Ectodermal cell (in vitro differentiated cells): ENCODE data around the gene ARL14.
"Not testable (repeated sequence)": the region's sequence is repeated elsewhere in the genome, so short reads cannot be mapped to it uniquely, and the experiment has no call there.

Experiments used
- H3K27ac ChIP-seq: 2 replicates; pipeline ENCODE4 v1.7.0; 2013; ENCODE audit warnings: mild to moderate bottlenecking, low read depth, low read length; ENCODE audit not compliant: insufficient read depth, poor library complexity, severe bottlenecking
- H3K27me3 ChIP-seq: 2 replicates; pipeline ENCODE4 v1.7.0; 2013; ENCODE audit warnings: mild to moderate bottlenecking, low read length; ENCODE audit not compliant: insufficient read depth, control insufficient read depth, poor library complexity, severe bottlenecking
- H3K36me3 ChIP-seq: one replicate; pipeline ENCODE4 v1.7.0; 2013; ENCODE audit warnings: low read length; ENCODE audit not compliant: control insufficient read depth, insufficient read depth
- H3K4me1 ChIP-seq: one replicate; pipeline ENCODE4 v1.7.0; 2013; ENCODE audit warnings: low read length; ENCODE audit not compliant: control insufficient read depth, insufficient read depth
- H3K4me3 ChIP-seq: 2 replicates; pipeline ENCODE4 v1.7.0; 2013; ENCODE audit warnings: low read depth, low read length, control low read depth; ENCODE audit not compliant: insufficient read depth
- H3K9me3 ChIP-seq: 2 replicates; pipeline ENCODE4 v1.7.0; 2013; ENCODE audit warnings: mild to moderate bottlenecking, low read length, moderate library complexity; ENCODE audit not compliant: control insufficient read depth
- WGBS, 2 experiments: methylation state at CpG; one replicate each; pipeline ENCODE4 v1.1.7; 2013; ENCODE audit warnings: missing lambda C conversion rate in 2 of 2; 5-methylcytosine and 5-hydroxymethylcytosine counted together

The ARL14 gene

GRCh38 chr3:160695003-160695402 is 18.0 kb downstream of the ARL14 start:
- Histone ChIP-seq H3K36me3 (no peaks in the 10 kb centered on the region), H3K4me3 (no peak overlapping the region), H3K9me3 (no peaks in the 10 kb centered on the region), H3K27me3 (no peaks in the 10 kb centered on the region), H3K4me1 (no peaks in the 10 kb centered on the region), H3K27ac (no peak overlapping the region)
- 89 to 94% methylated on average over 8 of the region's 8 CpGs for WGBS, 2 experiments

GRCh38 chr3:160695915-160696327 is 19.0 kb downstream of the ARL14 start:
- Histone ChIP-seq H3K9me3 (no peaks in the 10 kb centered on the region), H3K27ac (no peak overlapping the region), H3K4me3 (no peak overlapping the region), H3K27me3 (no peaks in the 10 kb centered on the region), H3K4me1 (no peaks in the 10 kb centered on the region), H3K36me3 (no peaks in the 10 kb centered on the region)
- 91 to 100% methylated on average over 2 of the region's 2 CpGs for WGBS, 2 experiments

- H3K36me3 ChIP-seq, result no peaks in the 10 kb centered on the region
- no peak overlapping the region for H3K27ac ChIP-seq
- H3K9me3 ChIP-seq, result no peaks in the 10 kb centered on the region
- no peaks in the 10 kb centered on the region for H3K27me3 ChIP-seq
- no peak overlapping the region for H3K4me3 ChIP-seq
- H3K4me1 ChIP-seq, result no peaks in the 10 kb centered on the region
- WGBS, 2 experiments, result 81 to 94% methylated on average over 1 of the region's 1 CpG
Measured at GRCh38 chr3:160697637-160698380, 20.8 kb downstream of the ARL14 start.

GRCh38 chr3:160698599-160699195 is 21.7 kb downstream of the ARL14 start:
- Histone ChIP-seq H3K27ac (no peak overlapping the region), H3K9me3 (no peaks in the 10 kb centered on the region), H3K4me1 (no peaks in the 10 kb centered on the region), H3K27me3 (no peaks in the 10 kb centered on the region), H3K36me3 (no peaks in the 10 kb centered on the region), H3K4me3 (no peak overlapping the region)
- 100% methylated on average over 1 of the region's 1 CpG; no CpG with 5 or more reads in 1 of the 2 experiments for WGBS, 2 experiments

- H3K4me1 ChIP-seq, result no peaks in the 10 kb centered on the region
- 91% methylated on average over 1 of the region's 1 CpG for WGBS, 2 experiments
- H3K9me3 ChIP-seq, result no peaks in the 10 kb centered on the region
- no peak overlapping the region for H3K27ac ChIP-seq
- no peaks in the 10 kb centered on the region for H3K36me3 ChIP-seq
- H3K4me3 ChIP-seq, result no peak overlapping the region
- H3K27me3 ChIP-seq, result no peaks in the 10 kb centered on the region
Measured at GRCh38 chr3:160701490-160701889, 24.5 kb downstream of the ARL14 start.

GRCh38 chr3:160702290-160702689 is 25.3 kb downstream of the ARL14 start:
- no peaks in the 10 kb centered on the region for H3K9me3 ChIP-seq
- H3K27ac ChIP-seq, result no peak overlapping the region
- H3K4me1 ChIP-seq, result no peaks in the 10 kb centered on the region
- H3K36me3 ChIP-seq, result no peaks in the 10 kb centered on the region
- H3K4me3 ChIP-seq, result no peak overlapping the region
- H3K27me3 ChIP-seq, result no peaks in the 10 kb centered on the region
- 86% methylated on average over 1 of the region's 1 CpG; no CpG with 5 or more reads in 1 of the 2 experiments for WGBS, 2 experiments

GRCh38 chr3:160703974-160704373 is 27.0 kb downstream of the ARL14 start:
- H3K36me3 ChIP-seq, result no peaks in the 10 kb centered on the region
- H3K9me3 ChIP-seq, result no peaks in the 10 kb centered on the region
- H3K27ac ChIP-seq, result no peak overlapping the region
- 96 to 100% methylated on average over 2 of the region's 2 CpGs for WGBS, 2 experiments
- no peak overlapping the region for H3K4me3 ChIP-seq
- no peaks in the 10 kb centered on the region for H3K4me1 ChIP-seq
- no peaks in the 10 kb centered on the region for H3K27me3 ChIP-seq

GRCh38 chr3:160707187-160707794 is 30.3 kb downstream of the ARL14 start:
- Histone ChIP-seq H3K4me1 (no peaks in the 10 kb centered on the region), H3K36me3 (no peaks in the 10 kb centered on the region), H3K9me3 (no peaks in the 10 kb centered on the region), H3K27ac (no peak overlapping the region), H3K27me3 (no peaks in the 10 kb centered on the region), H3K4me3 (no peak overlapping the region)
- 57 to 60% methylated on average over 2 of the region's 4 CpGs for WGBS, 2 experiments

GRCh38 chr3:160709477-160710182 is 32.7 kb downstream of the ARL14 start:
- Histone ChIP-seq H3K36me3 (no peaks in the 10 kb centered on the region), H3K9me3 (no peaks in the 10 kb centered on the region), H3K27me3 (no peaks in the 10 kb centered on the region), H3K4me3 (no peak overlapping the region), H3K27ac (no peak overlapping the region), H3K4me1 (no peaks in the 10 kb centered on the region)
- WGBS, 2 experiments, result 59 to 74% methylated on average over 3 of the region's 3 CpGs

GRCh38 chr3:160713144-160713543 is 36.2 kb downstream of the ARL14 start:
- H3K27ac ChIP-seq, H3K9me3 ChIP-seq, H3K4me3 ChIP-seq, H3K4me1 ChIP-seq, H3K27me3 ChIP-seq, H3K36me3 ChIP-seq: not testable (repeated sequence)
- 86 to 92% methylated on average over 2 to 3 of the region's 3 CpGs for WGBS, 2 experiments
